OCI-LY3 (cell line): ENCODE measurements around the gene LOC101059915.

Source experiments
- H2AFZ ChIP-seq: fragments of 200-600, 300-600 bp; shearing (Covaris generic); 2 replicates; pipeline ENCODE4 v1.6.0; 2014; ENCODE audit warnings: antibody characterized with exemption, low read depth, low read length
- H3K27ac ChIP-seq: fragments of 200-600, 300-600 bp; sonication (generic); 2 replicates; pipeline ENCODE4 v1.5.1; 2014; ENCODE audit warnings: mild to moderate bottlenecking, low read length, moderate library complexity, mixed read lengths
- H3K27me3 ChIP-seq: fragments of 200-600, 300-600 bp; sonication (generic); 2 replicates; pipeline ENCODE4 v1.6.1; 2014; ENCODE audit warnings: low read depth, low read length, mixed read lengths
- H3K36me3 ChIP-seq: fragments of 200-600, 300-600 bp; sonication (generic); replicated peaks from 2 replicates; pipeline ENCODE3; 2014; ENCODE audit warnings: low read depth, low read length, mixed read lengths
- H3K4me1 ChIP-seq: fragments of 300-600, 200-600 bp; sonication (generic); 2 replicates; pipeline ENCODE4 v1.6.1; 2014; ENCODE audit warnings: low read length, mixed read lengths
- H3K4me2 ChIP-seq: fragments of 200-600, 300-600 bp; sonication (generic); 2 replicates; pipeline ENCODE4 v1.6.1; 2014; ENCODE audit warnings: low read length, mixed read lengths
- H3K4me3 ChIP-seq: fragments of 300-600, 200-600 bp; sonication (generic); 2 replicates; pipeline ENCODE4 v1.5.1; 2014; ENCODE audit warnings: antibody characterized with exemption, mild to moderate bottlenecking, low read length, moderate library complexity
- H3K79me2 ChIP-seq: fragments of 300-600, 200-600 bp; shearing (Covaris generic); 2 replicates; pipeline ENCODE4 v1.6.1; 2014; ENCODE audit warnings: mild to moderate bottlenecking, low read length, mixed read lengths
- H3K9ac ChIP-seq: fragments of 300-600, 200-600 bp; shearing (Covaris generic); 2 replicates; pipeline ENCODE4 v1.6.0; 2014; ENCODE audit warnings: mild to moderate bottlenecking, low read length, moderate library complexity
- H3K9me3 ChIP-seq: fragments of 200-600, 300-600 bp; shearing (Covaris generic); 2 replicates; pipeline ENCODE4 v1.6.1; 2014; ENCODE audit warnings: low read length, mixed read lengths; ENCODE audit not compliant: insufficient read depth
- H4K20me1 ChIP-seq: fragments of 200-600, 300-600 bp; sonication (generic); 2 replicates; pipeline ENCODE4 v1.6.1; 2016; ENCODE audit warnings: low read length, mixed read lengths; ENCODE audit not compliant: insufficient read depth
- CTCF ChIP-seq: fragments of 200-600, 300-600 bp; sonication (generic); IDR thresholded peaks from 2 replicates; pipeline ENCODE4 v1.5.1; 2014; ENCODE audit warnings: antibody characterized with exemption, low read length, low read depth
- EZH2phosphoT487 ChIP-seq: fragments of 200-600 bp; shearing (Covaris generic); IDR thresholded peaks from 2 replicates; pipeline ENCODE4 v1.6.1; 2018; ENCODE audit warnings: antibody characterized with exemption, mixed run types, low read depth

Gene LOC101059915

GRCh38 chrX:71626576-71626975 is 40.8 kb upstream of the LOC101059915 start:
- no peak for TF ChIP-seq EZH2phosphoT487
- TF ChIP-seq CTCF = no peak
- Histone ChIP-seq H3K4me1 (peaks cover 53% of the 10 kb centered on the region), H3K36me3 (no peaks in the 10 kb centered on the region), H3K27ac (no peak overlapping the region), H2AFZ (no peak overlapping the region), H3K4me2 (no peak overlapping the region), H3K4me3 (no peak overlapping the region), H3K9ac (no peak overlapping the region), H3K9me3 (no peaks in the 10 kb centered on the region), H3K79me2 (no peaks in the 10 kb centered on the region), H4K20me1 (no peaks in the 10 kb centered on the region), H3K27me3 (no peaks in the 10 kb centered on the region)

- Histone ChIP-seq H2AFZ (no peak overlapping the region), H3K4me3 (no peak overlapping the region), H3K4me2 (no peak overlapping the region), H3K36me3 (no peaks in the 10 kb centered on the region), H3K9me3 (no peaks in the 10 kb centered on the region), H4K20me1 (no peaks in the 10 kb centered on the region), H3K4me1 (peaks cover 45% of the 10 kb centered on the region), H3K27ac (no peak overlapping the region), H3K79me2 (no peaks in the 10 kb centered on the region), H3K27me3 (no peaks in the 10 kb centered on the region), H3K9ac (no peak overlapping the region)
- TF ChIP-seq EZH2phosphoT487 (no peak), CTCF (no peak)
Measured at GRCh38 chrX:71627588-71628404, 39.5 kb upstream of the LOC101059915 start.

- TF ChIP-seq EZH2phosphoT487 = no peak
- no peak for TF ChIP-seq CTCF
- H3K36me3 ChIP-seq = no peaks in the 10 kb centered on the region
- no peaks in the 10 kb centered on the region for H4K20me1 ChIP-seq
- no peaks in the 10 kb centered on the region for H3K27me3 ChIP-seq
- H3K9ac ChIP-seq = peak overlapping the region; percentile 55; the same call in 1 of the 2 replicates
- no peaks in the 10 kb centered on the region for H3K9me3 ChIP-seq
- H3K27ac ChIP-seq = peak overlapping the region; percentile 68
- H2AFZ ChIP-seq = peak overlapping the region; percentile 59
- peak overlapping the region; percentile 63 for H3K4me3 ChIP-seq
- H3K79me2 ChIP-seq = no peaks in the 10 kb centered on the region
- H3K4me1 ChIP-seq = peaks cover 33% of the 10 kb centered on the region
- H3K4me2 ChIP-seq = peak overlapping the region; percentile 91
Measured at GRCh38 chrX:71629467-71629866, 37.9 kb upstream of the LOC101059915 start.

- Histone ChIP-seq H3K27me3 (no peaks in the 10 kb centered on the region), H3K9ac (no peak overlapping the region), H3K4me2 (no peak overlapping the region), H3K36me3 (no peaks in the 10 kb centered on the region), H4K20me1 (no peaks in the 10 kb centered on the region), H3K27ac (no peak overlapping the region), H3K79me2 (no peaks in the 10 kb centered on the region), H2AFZ (no peak overlapping the region), H3K9me3 (no peaks in the 10 kb centered on the region), H3K4me1 (peaks cover 46% of the 10 kb centered on the region), H3K4me3 (no peak overlapping the region)
- TF ChIP-seq CTCF (no peak), EZH2phosphoT487 (no peak)
Measured at GRCh38 chrX:71632923-71633657, 34.3 kb upstream of the LOC101059915 start.
